Tibial nerve (tissue), 3 donors: ENCODE data around the gene TMPRSS6.

Source experiments
- POLR2A ChIP-seq, 2 donors: fragments of 450-650 bp; IDR thresholded peaks; one replicate each; pipeline ENCODE4 v1.6.1; 2017; ENCODE audit warnings: antibody characterized with exemption in 2 of 2, mild to moderate bottlenecking in 2 of 2, moderate library complexity in 2 of 2
- TF ChIP-seq, protein P1 (sequence below), 5 experiments: fragments of 200-600 bp in 3 of 5; fragments of 450-650 bp in 2 of 5; sonication (generic) in 3 of 5; IDR thresholded peaks; one replicate each; pipeline ENCODE4 v1.5.1; 2016 to 2019; ENCODE audit warnings: antibody characterized with exemption in 5 of 5, mild to moderate bottlenecking in 3 of 5, moderate library complexity in 2 of 5

DNA sequence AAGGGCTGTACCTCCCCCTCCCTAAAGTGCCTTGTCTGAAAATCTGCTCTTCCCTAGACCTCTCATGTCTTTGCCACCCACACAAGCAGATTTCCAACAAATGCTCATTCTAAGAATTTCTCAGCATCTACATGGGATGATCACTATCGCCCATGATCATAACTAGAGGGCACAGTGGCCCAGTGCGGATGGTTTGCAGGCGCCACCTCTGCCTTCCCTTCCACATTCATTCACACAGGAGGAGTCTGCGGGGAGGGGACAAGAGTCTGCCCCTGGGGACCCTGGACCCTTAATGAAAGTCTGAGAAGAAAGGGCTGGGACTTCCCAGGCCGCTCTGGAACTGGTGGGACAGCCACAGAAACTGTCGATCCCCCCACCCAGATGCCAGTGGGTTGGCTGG, 29.1 kb downstream of the TMPRSS6 start:
- TF ChIP-seq, protein P1, sequence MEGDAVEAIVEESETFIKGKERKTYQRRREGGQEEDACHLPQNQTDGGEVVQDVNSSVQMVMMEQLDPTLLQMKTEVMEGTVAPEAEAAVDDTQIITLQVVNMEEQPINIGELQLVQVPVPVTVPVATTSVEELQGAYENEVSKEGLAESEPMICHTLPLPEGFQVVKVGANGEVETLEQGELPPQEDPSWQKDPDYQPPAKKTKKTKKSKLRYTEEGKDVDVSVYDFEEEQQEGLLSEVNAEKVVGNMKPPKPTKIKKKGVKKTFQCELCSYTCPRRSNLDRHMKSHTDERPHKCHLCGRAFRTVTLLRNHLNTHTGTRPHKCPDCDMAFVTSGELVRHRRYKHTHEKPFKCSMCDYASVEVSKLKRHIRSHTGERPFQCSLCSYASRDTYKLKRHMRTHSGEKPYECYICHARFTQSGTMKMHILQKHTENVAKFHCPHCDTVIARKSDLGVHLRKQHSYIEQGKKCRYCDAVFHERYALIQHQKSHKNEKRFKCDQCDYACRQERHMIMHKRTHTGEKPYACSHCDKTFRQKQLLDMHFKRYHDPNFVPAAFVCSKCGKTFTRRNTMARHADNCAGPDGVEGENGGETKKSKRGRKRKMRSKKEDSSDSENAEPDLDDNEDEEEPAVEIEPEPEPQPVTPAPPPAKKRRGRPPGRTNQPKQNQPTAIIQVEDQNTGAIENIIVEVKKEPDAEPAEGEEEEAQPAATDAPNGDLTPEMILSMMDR (IDR thresholded peaks at IDR 0.05), result no peak
- TF ChIP-seq POLR2A (IDR thresholded peaks at IDR 0.05), result no peak
